CD4-positive, alpha-beta T cell treated with Interleukin-2 at 100 ng/mL for 4 hours (primary cell): ENCODE data around the gene ATRNL1.
"Not testable (repeated sequence)": the region's sequence is repeated elsewhere in the genome, so short reads cannot be mapped to it uniquely, and the experiment has no call there.

ENCODE experiments used
- DNase-seq: peaks from one replicate; pipeline ENCODE4 v3.0.0-alpha.2; 2020; ENCODE audit warnings: low spot score

Gene ATRNL1

GRCh38 chr10:115084277-115084850 is 8.8 kb upstream of the ATRNL1 start:
- DNase-seq, result no peak

GRCh38 chr10:115091161-115091560 is 2.0 kb upstream of the ATRNL1 start:
- DNase-seq, result no peak

GRCh38 chr10:115092258-115092554 is 959 bp upstream of the ATRNL1 start:
- no peak for DNase-seq

GRCh38 chr10:115092555-115093285 is 445 bp upstream of the ATRNL1 start:
- no peak for DNase-seq

- no peak for DNase-seq
Measured at GRCh38 chr10:115093776-115094408, 727 bp downstream of the ATRNL1 start.

- no peak for DNase-seq
Measured at GRCh38 chr10:115094416-115095140, 1.4 kb downstream of the ATRNL1 start.

GRCh38 chr10:115095758-115096157 is 2.6 kb downstream of the ATRNL1 start:
- DNase-seq, result no peak

- DNase-seq, result no peak
Measured at GRCh38 chr10:115103700-115104099, 10.5 kb downstream of the ATRNL1 start.

GRCh38 chr10:115105411-115105810 is 12.2 kb downstream of the ATRNL1 start:
- DNase-seq, result not testable (repeated sequence)

GRCh38 chr10:115107830-115108229 is 14.7 kb downstream of the ATRNL1 start:
- DNase-seq, result no peak

GRCh38 chr10:115117301-115117700 is 24.1 kb downstream of the ATRNL1 start:
- no peak for DNase-seq

- DNase-seq, result no peak
Measured at GRCh38 chr10:115118346-115118745, 25.2 kb downstream of the ATRNL1 start.

- DNase-seq, result no peak
Measured at GRCh38 chr10:115125505-115125904, 32.3 kb downstream of the ATRNL1 start.

- peak; percentile 17 for DNase-seq
Measured at GRCh38 chr10:115129752-115130151, 36.6 kb downstream of the ATRNL1 start.

- DNase-seq, result no peak
Measured at GRCh38 chr10:115136616-115137015, 43.5 kb downstream of the ATRNL1 start.

GRCh38 chr10:115141254-115141653 is 48.1 kb downstream of the ATRNL1 start:
- no peak for DNase-seq

- no peak for DNase-seq
Measured at GRCh38 chr10:115157357-115157756, 64.2 kb downstream of the ATRNL1 start.

- no peak for DNase-seq
Measured at GRCh38 chr10:115163129-115163528, 70.0 kb downstream of the ATRNL1 start.

GRCh38 chr10:115164220-115164619 is 71.1 kb downstream of the ATRNL1 start:
- no peak for DNase-seq

- no peak for DNase-seq
Measured at GRCh38 chr10:115167751-115168150, 74.6 kb downstream of the ATRNL1 start.

GRCh38 chr10:115171392-115171960 is 78.3 kb downstream of the ATRNL1 start:
- DNase-seq, result no peak

GRCh38 chr10:115173915-115174443 is 80.8 kb downstream of the ATRNL1 start:
- no peak for DNase-seq
